Gastroesophageal sphincter (tissue), 3 donors: ENCODE results near the gene PPP2R2B.

Experiments
- CTCF ChIP-seq, 4 experiments: fragments of 200-600 bp in 2 of 4; fragments of 450-650 bp in 2 of 4; sonication (generic) in 1 of 4; IDR thresholded peaks; one replicate each; pipeline ENCODE4 v1.5.1; 2017 to 2019; ENCODE audit warnings: antibody characterized with exemption in 4 of 4, mild to moderate bottlenecking in 2 of 4, moderate library complexity in 2 of 4
- POLR2A ChIP-seq, 2 donors: fragments of 450-650 bp; IDR thresholded peaks; one replicate each; pipeline ENCODE4 v1.6.1; 2017; ENCODE audit warnings: antibody characterized with exemption in 2 of 2, mild to moderate bottlenecking in 2 of 2, moderate library complexity in 1 of 2

GRCh38 chr5:146699664-146700418, 178.7 kb downstream of the PPP2R2B start:
- TF ChIP-seq POLR2A (IDR thresholded peaks at IDR 0.05), result no peak
- TF ChIP-seq CTCF (IDR thresholded peaks at IDR 0.05), result no peak
